A673 (cell line): ENCODE measurements around the gene HTR2C. TPM values are rescaled to one million over a fixed set of nuclear protein-coding genes. Genes with fewer than 3 reads are reported as not detected.

Source experiments
- BruUV-seq: library from RNA; stranded (reverse); fragments of 400-500 nt; replicated peaks from 2 replicates; lab custom pipeline; 2021; lab: Mats Ljungman, UMichigan
- CTCF ChIA-PET: fragments of 300-600 bp; sonication (Branson Sonifier 250); formaldehyde crosslinking; loops from one replicate; lab custom pipeline; 2022; ENCODE audit warnings: antibody characterized with exemption; lab: Charles Lee
- POLR2A ChIA-PET: fragments of 300-600 bp; sonication (Branson Sonifier 250); formaldehyde crosslinking; loops from one replicate; lab custom pipeline; 2022; ENCODE audit warnings: antibody characterized with exemption; ENCODE audit not compliant: low non-redundant PET; lab: Charles Lee
- DNase-seq: peaks from one replicate; pipeline ENCODE4 v3.0.0-alpha.2; 2015; ENCODE audit warnings: low spot score
- H3K27ac ChIP-seq: fragments of 200-600 bp; sonication (generic); 2 replicates; pipeline ENCODE4 v1.5.1; 2016; ENCODE audit warnings: mixed run types, low read depth, mild to moderate bottlenecking, mixed read lengths, antibody characterized with exemption, low read length; ENCODE audit not compliant: poor library complexity, severe bottlenecking
- H3K27me3 ChIP-seq: fragments of 200-600 bp; sonication (generic); replicated peaks from 2 replicates; pipeline ENCODE4 v1.6.1; 2017; ENCODE audit warnings: mixed run types, low read depth, mild to moderate bottlenecking, mixed read lengths, antibody characterized with exemption, low read length; ENCODE audit not compliant: insufficient read depth, poor library complexity
- H3K36me3 ChIP-seq: fragments of 200-600 bp; sonication (generic); 2 replicates; pipeline ENCODE4 v1.6.1; 2016; ENCODE audit warnings: mixed run types, mild to moderate bottlenecking, mixed read lengths, antibody characterized with exemption, low read length; ENCODE audit not compliant: insufficient read depth, poor library complexity, severe bottlenecking
- H3K4me1 ChIP-seq: fragments of 200-600 bp; sonication (generic); 2 replicates; pipeline ENCODE4 v1.6.1; 2017; ENCODE audit warnings: mixed run types, mild to moderate bottlenecking, mixed read lengths, antibody characterized with exemption, low read length; ENCODE audit not compliant: insufficient read depth, poor library complexity, severe bottlenecking
- H3K4me3 ChIP-seq: fragments of 200-600 bp; sonication (generic); 2 replicates; pipeline ENCODE4 v1.5.1; 2016; ENCODE audit warnings: low read depth, mixed run types, mild to moderate bottlenecking, mixed read lengths, low read length; ENCODE audit not compliant: poor library complexity, severe bottlenecking
- H3K9me3 ChIP-seq: fragments of 200-600 bp; sonication (generic); 2 replicates; pipeline ENCODE4 v1.6.1; 2016; ENCODE audit warnings: mixed run types, low read depth, mild to moderate bottlenecking, mixed read lengths, antibody characterized with exemption, low read length; ENCODE audit not compliant: poor library complexity, severe bottlenecking
- EZH2 ChIP-seq: fragments of 200-600 bp; sonication (generic); IDR thresholded peaks from 2 replicates; pipeline ENCODE4 v1.6.1; 2017; ENCODE audit warnings: borderline replicate concordance, low read depth, mild to moderate bottlenecking, mixed read lengths, antibody characterized with exemption, low read length; ENCODE audit not compliant: poor library complexity, severe bottlenecking
- intact Hi-C: fragments of 100-400 bp; cut with micrococcal nuclease; formaldehyde crosslinking; loops from one replicate; pipeline ENCODE4 v1.10.0; 2022; ENCODE audit not compliant: unreplicated experiment
- total RNA-seq: library from RNA; stranded (reverse); gene quantifications from 2 replicates; pipeline ENCODE4 v1.2.3, GENCODE V29; 2021
- TF ChIP-seq, protein P1 (sequence below): fragments of 300-800, 200-600 bp; sonication (generic); conservative IDR thresholded peaks from 2 replicates; pipeline ENCODE4 v1.5.1; 2017; ENCODE audit warnings: low read depth, mild to moderate bottlenecking, antibody characterized with exemption, low read length, moderate library complexity, mixed read lengths

Gene HTR2C
- total RNA-seq, 1 experiment from 2014 or later: not detected

DNA sequence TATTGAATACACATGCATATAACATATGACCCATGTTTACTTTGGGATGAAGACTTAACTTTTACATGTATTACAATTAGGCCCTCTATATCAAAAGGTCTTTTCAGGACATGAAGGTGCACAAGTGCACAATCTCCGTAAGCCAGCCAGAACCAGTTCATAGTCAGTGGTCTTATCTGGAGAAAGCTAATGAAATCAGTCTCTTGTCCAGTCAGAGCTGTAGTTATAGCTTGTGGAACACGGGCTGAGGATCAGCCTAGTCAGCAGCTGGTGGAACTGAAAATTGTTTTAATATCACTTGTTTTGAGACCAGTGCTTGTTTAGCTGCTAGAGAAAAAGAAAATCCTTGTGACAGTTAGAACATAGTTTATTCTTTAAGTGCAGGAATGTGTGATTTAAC, 235.6 kb downstream of the HTR2C start:
- H3K36me3 ChIP-seq: no peaks in the 10 kb centered on the region
- ChIA-PET POLR2A (no interaction called here), CTCF (no interaction called here)
- H3K4me1 ChIP-seq: no peaks in the 10 kb centered on the region
- no peaks in the 10 kb centered on the region for H3K9me3 ChIP-seq
- DNase-seq: no peak
- TF ChIP-seq, protein P1, sequence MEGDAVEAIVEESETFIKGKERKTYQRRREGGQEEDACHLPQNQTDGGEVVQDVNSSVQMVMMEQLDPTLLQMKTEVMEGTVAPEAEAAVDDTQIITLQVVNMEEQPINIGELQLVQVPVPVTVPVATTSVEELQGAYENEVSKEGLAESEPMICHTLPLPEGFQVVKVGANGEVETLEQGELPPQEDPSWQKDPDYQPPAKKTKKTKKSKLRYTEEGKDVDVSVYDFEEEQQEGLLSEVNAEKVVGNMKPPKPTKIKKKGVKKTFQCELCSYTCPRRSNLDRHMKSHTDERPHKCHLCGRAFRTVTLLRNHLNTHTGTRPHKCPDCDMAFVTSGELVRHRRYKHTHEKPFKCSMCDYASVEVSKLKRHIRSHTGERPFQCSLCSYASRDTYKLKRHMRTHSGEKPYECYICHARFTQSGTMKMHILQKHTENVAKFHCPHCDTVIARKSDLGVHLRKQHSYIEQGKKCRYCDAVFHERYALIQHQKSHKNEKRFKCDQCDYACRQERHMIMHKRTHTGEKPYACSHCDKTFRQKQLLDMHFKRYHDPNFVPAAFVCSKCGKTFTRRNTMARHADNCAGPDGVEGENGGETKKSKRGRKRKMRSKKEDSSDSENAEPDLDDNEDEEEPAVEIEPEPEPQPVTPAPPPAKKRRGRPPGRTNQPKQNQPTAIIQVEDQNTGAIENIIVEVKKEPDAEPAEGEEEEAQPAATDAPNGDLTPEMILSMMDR: no peak
- TF ChIP-seq EZH2: no peak
- H3K27me3 ChIP-seq: no peaks in the 10 kb centered on the region
- intact Hi-C loops: no loop called here
- no TSS peak for BruUV-seq
- H3K27ac ChIP-seq: no peak overlapping the region
- no peak overlapping the region for H3K4me3 ChIP-seq

DNA sequence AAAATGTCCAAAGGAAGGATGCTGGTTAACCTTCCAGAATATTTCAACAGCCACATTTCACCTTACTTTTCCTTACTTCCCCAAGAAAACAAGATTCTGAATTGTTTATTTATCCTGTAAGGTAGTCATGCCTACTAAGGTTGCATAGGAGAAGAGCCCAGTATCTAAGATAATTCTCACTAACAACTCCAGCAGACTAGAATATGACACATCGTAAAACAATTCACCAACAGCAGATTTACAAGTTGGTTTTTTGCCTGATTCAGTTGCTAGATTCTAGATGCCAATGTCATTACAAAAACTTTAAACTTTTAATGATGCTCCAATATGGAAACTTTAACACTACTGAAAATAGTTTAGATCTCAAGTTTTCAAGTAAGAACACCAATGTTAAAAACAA, 257.2 kb downstream of the HTR2C start:
- Histone ChIP-seq H3K4me1 (no peaks in the 10 kb centered on the region), H3K36me3 (no peaks in the 10 kb centered on the region), H3K4me3 (no peak overlapping the region), H3K27ac (no peak overlapping the region), H3K27me3 (no peaks in the 10 kb centered on the region), H3K9me3 (no peaks in the 10 kb centered on the region)
- TF ChIP-seq, protein P1: no peak
- no peak for TF ChIP-seq EZH2
- intact Hi-C loops: no loop called here
- no peak for DNase-seq
- no TSS peak for BruUV-seq
- POLR2A ChIA-PET: no interaction called here
- CTCF ChIA-PET: no interaction called here

GRCh38 chrX:114842181-114842580, 258.3 kb downstream of the HTR2C start:
- Histone ChIP-seq H3K9me3 (no peaks in the 10 kb centered on the region), H3K36me3 (no peaks in the 10 kb centered on the region), H3K4me1 (no peaks in the 10 kb centered on the region), H3K27me3 (no peaks in the 10 kb centered on the region), H3K27ac (no peak overlapping the region), H3K4me3 (no peak overlapping the region)
- TF ChIP-seq, protein P1: no peak
- TF ChIP-seq EZH2: no peak
- CTCF ChIA-PET: no interaction called here
- intact Hi-C loops: no loop called here
- DNase-seq: no peak
- BruUV-seq: no TSS peak
- POLR2A ChIA-PET: no interaction called here
